IPS-18a (cell line): ENCODE data around the gene NEGR1.

ENCODE experiments used
- H3K27ac ChIP-seq: one replicate; pipeline ENCODE4 v1.5.1; 2013; ENCODE audit warnings: low read length
- H3K27me3 ChIP-seq: one replicate; pipeline ENCODE4 v1.6.1; 2013; ENCODE audit warnings: mild to moderate bottlenecking, low read length; ENCODE audit not compliant: control insufficient read depth, insufficient read depth
- H3K36me3 ChIP-seq: one replicate; pipeline ENCODE4 v1.6.1; 2013; ENCODE audit warnings: low read depth, low read length; ENCODE audit not compliant: control insufficient read depth
- H3K4me1 ChIP-seq: one replicate; pipeline ENCODE4 v1.6.1; 2013; ENCODE audit warnings: low read depth, low read length; ENCODE audit not compliant: control insufficient read depth
- H3K4me3 ChIP-seq: one replicate; pipeline ENCODE4 v1.5.1; 2013; ENCODE audit warnings: low read length
- H3K9ac ChIP-seq: one replicate; pipeline ENCODE4 v1.6.1; 2013; ENCODE audit warnings: mild to moderate bottlenecking, low read length, moderate library complexity
- H3K9me3 ChIP-seq: one replicate; pipeline ENCODE4 v1.6.1; 2013; ENCODE audit warnings: low read depth, low read length; ENCODE audit not compliant: control insufficient read depth

Gene NEGR1

GRCh38 chr1:71792264-71792663 is 490.1 kb downstream of the NEGR1 start:
- no peaks in the 10 kb centered on the region for H3K36me3 ChIP-seq
- H3K4me1 ChIP-seq: no peaks in the 10 kb centered on the region
- H3K4me3 ChIP-seq: no peak overlapping the region
- H3K9ac ChIP-seq: no peak overlapping the region
- no peaks in the 10 kb centered on the region for H3K27me3 ChIP-seq
- no peaks in the 10 kb centered on the region for H3K9me3 ChIP-seq
- no peak overlapping the region for H3K27ac ChIP-seq

- no peak overlapping the region for H3K27ac ChIP-seq
- H3K9ac ChIP-seq: no peak overlapping the region
- no peaks in the 10 kb centered on the region for H3K9me3 ChIP-seq
- H3K36me3 ChIP-seq: no peaks in the 10 kb centered on the region
- no peak overlapping the region for H3K4me3 ChIP-seq
- no peaks in the 10 kb centered on the region for H3K27me3 ChIP-seq
- H3K4me1 ChIP-seq: no peaks in the 10 kb centered on the region
These were observed 494.2 kb downstream of the NEGR1 start for GRCh38 chr1:71788113-71788512.

GRCh38 chr1:71787699-71788098 is 494.6 kb downstream of the NEGR1 start:
- Histone ChIP-seq H3K36me3 (no peaks in the 10 kb centered on the region), H3K9me3 (no peaks in the 10 kb centered on the region), H3K4me3 (no peak overlapping the region), H3K27me3 (no peaks in the 10 kb centered on the region), H3K9ac (no peak overlapping the region), H3K4me1 (no peaks in the 10 kb centered on the region), H3K27ac (no peak overlapping the region)

GRCh38 chr1:71786218-71786617 is 496.1 kb downstream of the NEGR1 start:
- Histone ChIP-seq H3K27ac (no peak overlapping the region), H3K36me3 (no peaks in the 10 kb centered on the region), H3K9me3 (no peaks in the 10 kb centered on the region), H3K27me3 (no peaks in the 10 kb centered on the region), H3K9ac (no peak overlapping the region), H3K4me1 (no peaks in the 10 kb centered on the region), H3K4me3 (no peak overlapping the region)

GRCh38 chr1:71785450-71785849 is 496.9 kb downstream of the NEGR1 start:
- no peak overlapping the region for H3K27ac ChIP-seq

GRCh38 chr1:71785000-71785399 is 497.3 kb downstream of the NEGR1 start:
- Histone ChIP-seq H3K4me3 (no peak overlapping the region), H3K36me3 (no peaks in the 10 kb centered on the region), H3K9me3 (no peaks in the 10 kb centered on the region), H3K4me1 (peaks cover 3% of the 10 kb centered on the region), H3K27ac (no peak overlapping the region), H3K9ac (no peak overlapping the region), H3K27me3 (no peaks in the 10 kb centered on the region)

More at GRCh38 chr1:71785450-71785849, 496.9 kb downstream of the NEGR1 start:
- Histone ChIP-seq H3K4me1 (peaks cover under 1% of the 10 kb centered on the region), H3K4me3 (no peak overlapping the region), H3K9ac (no peak overlapping the region), H3K36me3 (no peaks in the 10 kb centered on the region), H3K9me3 (no peaks in the 10 kb centered on the region), H3K27me3 (no peaks in the 10 kb centered on the region)

GRCh38 chr1:71784241-71784640 is 498.1 kb downstream of the NEGR1 start:
- H3K27ac ChIP-seq: no peak overlapping the region
- H3K4me3 ChIP-seq: no peak overlapping the region
- no peaks in the 10 kb centered on the region for H3K27me3 ChIP-seq
- no peaks in the 10 kb centered on the region for H3K36me3 ChIP-seq
- peaks cover 3% of the 10 kb centered on the region for H3K4me1 ChIP-seq
- no peaks in the 10 kb centered on the region for H3K9me3 ChIP-seq
- no peak overlapping the region for H3K9ac ChIP-seq

- H3K9ac ChIP-seq: no peak overlapping the region
- no peaks in the 10 kb centered on the region for H3K9me3 ChIP-seq
- no peak overlapping the region for H3K4me3 ChIP-seq
- H3K27ac ChIP-seq: no peak overlapping the region
- peaks cover 3% of the 10 kb centered on the region for H3K4me1 ChIP-seq
- H3K27me3 ChIP-seq: no peaks in the 10 kb centered on the region
- H3K36me3 ChIP-seq: no peaks in the 10 kb centered on the region
These were observed 499.3 kb downstream of the NEGR1 start for GRCh38 chr1:71783071-71783470.

- Histone ChIP-seq H3K4me1 (peaks cover 3% of the 10 kb centered on the region), H3K9me3 (no peaks in the 10 kb centered on the region), H3K36me3 (no peaks in the 10 kb centered on the region), H3K27me3 (no peaks in the 10 kb centered on the region), H3K9ac (no peak overlapping the region), H3K27ac (no peak overlapping the region), H3K4me3 (no peak overlapping the region)
These were observed 500.9 kb downstream of the NEGR1 start for GRCh38 chr1:71781450-71781849.

GRCh38 chr1:71780681-71781080 is 501.7 kb downstream of the NEGR1 start:
- peaks cover 3% of the 10 kb centered on the region for H3K4me1 ChIP-seq
- H3K4me3 ChIP-seq: no peak overlapping the region
- no peaks in the 10 kb centered on the region for H3K27me3 ChIP-seq
- H3K36me3 ChIP-seq: no peaks in the 10 kb centered on the region
- H3K27ac ChIP-seq: no peak overlapping the region
- H3K9ac ChIP-seq: no peak overlapping the region
- no peaks in the 10 kb centered on the region for H3K9me3 ChIP-seq

GRCh38 chr1:71778940-71779339 is 503.4 kb downstream of the NEGR1 start:
- Histone ChIP-seq H3K36me3 (no peaks in the 10 kb centered on the region), H3K27me3 (no peaks in the 10 kb centered on the region), H3K4me1 (peaks cover 3% of the 10 kb centered on the region), H3K4me3 (no peak overlapping the region), H3K27ac (no peak overlapping the region), H3K9me3 (no peaks in the 10 kb centered on the region), H3K9ac (no peak overlapping the region)

- no peaks in the 10 kb centered on the region for H3K36me3 ChIP-seq
- H3K9ac ChIP-seq: no peak overlapping the region
- peaks cover 3% of the 10 kb centered on the region for H3K4me1 ChIP-seq
- no peaks in the 10 kb centered on the region for H3K9me3 ChIP-seq
- no peaks in the 10 kb centered on the region for H3K27me3 ChIP-seq
- H3K27ac ChIP-seq: no peak overlapping the region
- H3K4me3 ChIP-seq: no peak overlapping the region
These were observed 505.2 kb downstream of the NEGR1 start for GRCh38 chr1:71777094-71777493.
